ENCODE results near the gene UCK2. TPM values are rescaled to one million over a fixed set of nuclear protein-coding genes. Genes with fewer than 3 reads are reported as not detected.

The UCK2 gene
- total RNA-seq, 1 experiment from 2014 or later: 91.2 TPM

GRCh38 chr1:165807613-165808012 is 19.8 kb upstream of the UCK2 start:
- H3K4me1 ChIP-seq (ENCODE audit: control insufficient read depth, insufficient read depth, low read length): no peaks in the 10 kb centered on the region
- no TSS peak for BruUV-seq (replicated peaks)
- ChIA-PET CTCF (no interaction called here), POLR2A (no interaction called here)
- H3K36me3 ChIP-seq (ENCODE audit: control insufficient read depth, insufficient read depth, low read length): no peaks in the 10 kb centered on the region
- in situ Hi-C loops (cut with HindIII; ENCODE audit: low pct_unique_long_range_greater_than_20kb, low sequenced_read_pairs) (no loop called here), intact Hi-C loops (cut with micrococcal nuclease; ENCODE audit: unreplicated experiment) (no loop called here)
- H3K27me3 ChIP-seq (ENCODE audit: control insufficient read depth, insufficient read depth, low read length): no peaks in the 10 kb centered on the region
- no peak overlapping the region for H3K27ac ChIP-seq (ENCODE audit: low read length)
- no peaks in the 10 kb centered on the region for H3K9me3 ChIP-seq (ENCODE audit: control insufficient read depth, insufficient read depth, low read depth, low read length)
- ATAC-seq (no peak), DNase-seq (ENCODE audit: low read depth, low spot score) (no peak)
- TF ChIP-seq, protein P1, sequence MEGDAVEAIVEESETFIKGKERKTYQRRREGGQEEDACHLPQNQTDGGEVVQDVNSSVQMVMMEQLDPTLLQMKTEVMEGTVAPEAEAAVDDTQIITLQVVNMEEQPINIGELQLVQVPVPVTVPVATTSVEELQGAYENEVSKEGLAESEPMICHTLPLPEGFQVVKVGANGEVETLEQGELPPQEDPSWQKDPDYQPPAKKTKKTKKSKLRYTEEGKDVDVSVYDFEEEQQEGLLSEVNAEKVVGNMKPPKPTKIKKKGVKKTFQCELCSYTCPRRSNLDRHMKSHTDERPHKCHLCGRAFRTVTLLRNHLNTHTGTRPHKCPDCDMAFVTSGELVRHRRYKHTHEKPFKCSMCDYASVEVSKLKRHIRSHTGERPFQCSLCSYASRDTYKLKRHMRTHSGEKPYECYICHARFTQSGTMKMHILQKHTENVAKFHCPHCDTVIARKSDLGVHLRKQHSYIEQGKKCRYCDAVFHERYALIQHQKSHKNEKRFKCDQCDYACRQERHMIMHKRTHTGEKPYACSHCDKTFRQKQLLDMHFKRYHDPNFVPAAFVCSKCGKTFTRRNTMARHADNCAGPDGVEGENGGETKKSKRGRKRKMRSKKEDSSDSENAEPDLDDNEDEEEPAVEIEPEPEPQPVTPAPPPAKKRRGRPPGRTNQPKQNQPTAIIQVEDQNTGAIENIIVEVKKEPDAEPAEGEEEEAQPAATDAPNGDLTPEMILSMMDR (IDR thresholded peaks at IDR 0.05): no peak
- TF ChIP-seq POLR2AphosphoS5 (IDR thresholded peaks at IDR 0.05; ENCODE audit: low read depth, low read length): no peak
- TF ChIP-seq TCF7L2 (IDR thresholded peaks at IDR 0.05; ENCODE audit: low read depth, low read length): no peak
- no peak for TF ChIP-seq REST (IDR thresholded peaks at IDR 0.05; ENCODE audit: insufficient read depth in 1 of 2, low read depth in 2 of 2, low read length in 1 of 2)
- no peak for TF ChIP-seq SIN3A (IDR thresholded peaks at IDR 0.05; ENCODE audit: borderline replicate concordance, insufficient read depth, low read depth, low read length)
- no peak overlapping the region for H3K4me3 ChIP-seq (ENCODE audit: low read depth in 2 of 2, low read length in 2 of 2)

GRCh38 chr1:165815725-165816124 is 11.7 kb upstream of the UCK2 start:
- BruUV-seq (replicated peaks): no TSS peak
- H3K27me3 ChIP-seq (ENCODE audit: control insufficient read depth, insufficient read depth, low read length): no peaks in the 10 kb centered on the region
- H3K4me1 ChIP-seq (ENCODE audit: control insufficient read depth, insufficient read depth, low read length): no peaks in the 10 kb centered on the region
- ChIA-PET CTCF (no interaction called here), POLR2A (interaction anchor here (0.6 kb wide), 1 partner anchor 1454 kb away, joined by 6 read pairs; no protein-coding TSS in a partner anchor)
- intact Hi-C loops (cut with micrococcal nuclease; ENCODE audit: unreplicated experiment) (no loop called here), in situ Hi-C loops (cut with HindIII; ENCODE audit: low pct_unique_long_range_greater_than_20kb, low sequenced_read_pairs) (no loop called here)
- no peaks in the 10 kb centered on the region for H3K9me3 ChIP-seq (ENCODE audit: control insufficient read depth, insufficient read depth, low read depth, low read length)
- H3K4me3 ChIP-seq (ENCODE audit: low read depth in 2 of 2, low read length in 2 of 2): no peak overlapping the region
- TF ChIP-seq, protein P1 (IDR thresholded peaks at IDR 0.05): no peak
- TF ChIP-seq POLR2AphosphoS5 (IDR thresholded peaks at IDR 0.05; ENCODE audit: low read depth, low read length): no peak
- no peak for TF ChIP-seq SIN3A (IDR thresholded peaks at IDR 0.05; ENCODE audit: borderline replicate concordance, insufficient read depth, low read depth, low read length)
- no peak for TF ChIP-seq REST (IDR thresholded peaks at IDR 0.05; ENCODE audit: insufficient read depth in 1 of 2, low read depth in 2 of 2, low read length in 1 of 2)
- no peak for TF ChIP-seq TCF7L2 (IDR thresholded peaks at IDR 0.05; ENCODE audit: low read depth, low read length)
- ATAC-seq (no peak), DNase-seq (ENCODE audit: low read depth, low spot score) (no peak)
- no peak overlapping the region for H3K27ac ChIP-seq (ENCODE audit: low read length)
- H3K36me3 ChIP-seq (ENCODE audit: control insufficient read depth, insufficient read depth, low read length): no peaks in the 10 kb centered on the region
